ENCODE measurements around the gene RAB11FIP3. TPM values are rescaled to one million over a fixed set of nuclear protein-coding genes. Genes with fewer than 3 reads are reported as not detected.

The RAB11FIP3 gene
- total RNA-seq, 1 experiment from 2014 or later: 37.1 TPM

DNA sequence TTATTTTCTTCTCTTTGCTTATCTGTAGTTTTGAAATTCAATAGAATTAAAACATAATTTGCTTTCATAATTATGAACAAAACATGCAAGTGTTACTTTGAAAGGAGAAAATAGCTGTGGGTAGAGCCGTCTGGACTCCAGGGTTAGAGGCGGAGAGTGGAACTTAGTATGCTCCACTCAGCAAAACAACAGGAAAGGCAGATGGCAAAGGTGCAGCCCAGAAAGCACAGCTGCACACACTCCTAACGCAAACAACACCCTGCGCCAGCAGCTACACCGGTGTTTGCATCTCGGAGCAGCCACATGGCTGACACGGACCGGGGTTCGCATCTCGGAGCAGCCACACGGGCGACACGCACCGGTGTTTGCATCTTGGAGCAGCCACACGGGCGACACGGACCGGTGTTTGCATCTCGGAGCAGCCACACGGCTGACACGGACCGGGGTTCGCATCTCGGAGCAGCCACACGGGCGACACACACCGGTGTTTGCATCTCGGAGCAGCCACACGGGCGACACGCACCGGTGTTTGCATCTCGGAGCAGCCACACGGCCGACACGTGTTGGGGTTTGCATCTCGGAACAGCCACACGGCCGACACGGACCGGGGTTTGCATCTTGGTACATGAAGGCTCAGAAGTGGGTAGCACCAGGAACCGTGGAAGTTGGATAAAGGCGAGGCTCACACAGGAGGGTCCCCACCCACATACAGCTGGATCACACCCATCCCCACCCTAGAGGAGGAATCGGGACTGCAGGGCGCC is 89.9 kb downstream of the RAB11FIP3 start:
- Histone ChIP-seq H4K91ac (ENCODE audit: insufficient read length, low read depth, low read length) (no peak overlapping the region), H4K5ac (ENCODE audit: insufficient read length, low read depth, low read length) (no peak overlapping the region), H2AK5ac (ENCODE audit: insufficient read length, low read length) (no peak overlapping the region), H2AFZ (ENCODE audit: low read length) (no peak overlapping the region), H2BK120ac (ENCODE audit: low read depth, low read length, poor library complexity, severe bottlenecking) (no peak overlapping the region), H4K20me1 (ENCODE audit: control insufficient read depth, insufficient read depth, insufficient read length) (no peaks in the 10 kb centered on the region), H3K79me1 (ENCODE audit: insufficient read depth, low read depth, low read length, poor library complexity, severe bottlenecking) (no peaks in the 10 kb centered on the region), H3K56ac (ENCODE audit: insufficient read length, low read depth, low read length) (no peak overlapping the region), H3K14ac (ENCODE audit: insufficient read depth, low read length) (no peak overlapping the region), H3K4me1 (ENCODE audit: insufficient read depth, low read length) (no peaks in the 10 kb centered on the region), H3T11ph (ENCODE audit: low read length) (no peak overlapping the region), H3K23me2 (ENCODE audit: insufficient read length, low read depth, low read length, poor library complexity, severe bottlenecking) (no peaks in the 10 kb centered on the region), H3K23ac (ENCODE audit: insufficient read length, low read depth, low read length) (no peak overlapping the region), H2BK20ac (ENCODE audit: low read depth, low read length, poor library complexity, severe bottlenecking) (no peak overlapping the region), H3K4me2 (ENCODE audit: insufficient read depth, insufficient read length, low read length) (no peak overlapping the region), H2BK5ac (ENCODE audit: insufficient read length, low read length) (no peak overlapping the region), H2BK12ac (ENCODE audit: insufficient read length, low read depth, low read length) (no peak overlapping the region), H3K9ac (ENCODE audit: extremely low read depth, insufficient read length, low read length) (no peak overlapping the region), H3K79me2 (ENCODE audit: insufficient read depth, low read length) (no peaks in the 10 kb centered on the region), H3K27ac (ENCODE audit: insufficient read length, low read depth, low read length) (no peak overlapping the region), H2BK15ac (ENCODE audit: low read depth, low read length) (no peak overlapping the region; the same call in 1 of the 2 replicates), H4K8ac (replicated peaks; ENCODE audit: insufficient read length, low read depth, low read length) (no peak overlapping the region), H3K18ac (ENCODE audit: insufficient read length, low read depth, low read length) (no peak overlapping the region), H3K9me3 (ENCODE audit: control insufficient read depth, low read depth, low read length) (no peaks in the 10 kb centered on the region), H3K27me3 (ENCODE audit: insufficient read depth, low read length) (no peaks in the 10 kb centered on the region), H3K4ac (ENCODE audit: low read depth, low read length) (no peak overlapping the region)
- H3K9me3 Mint-ChIP-seq: no peaks in the 10 kb centered on the region
- no peak for DNase-seq
- no CpG with 5 or more reads among the region's 45 CpGs for WGBS (ENCODE audit: extremely low coverage, insufficient read length, low lambda C conversion rate)
- H3K27ac Mint-ChIP-seq: no peak overlapping the region
- TF ChIP-seq, protein P1, sequence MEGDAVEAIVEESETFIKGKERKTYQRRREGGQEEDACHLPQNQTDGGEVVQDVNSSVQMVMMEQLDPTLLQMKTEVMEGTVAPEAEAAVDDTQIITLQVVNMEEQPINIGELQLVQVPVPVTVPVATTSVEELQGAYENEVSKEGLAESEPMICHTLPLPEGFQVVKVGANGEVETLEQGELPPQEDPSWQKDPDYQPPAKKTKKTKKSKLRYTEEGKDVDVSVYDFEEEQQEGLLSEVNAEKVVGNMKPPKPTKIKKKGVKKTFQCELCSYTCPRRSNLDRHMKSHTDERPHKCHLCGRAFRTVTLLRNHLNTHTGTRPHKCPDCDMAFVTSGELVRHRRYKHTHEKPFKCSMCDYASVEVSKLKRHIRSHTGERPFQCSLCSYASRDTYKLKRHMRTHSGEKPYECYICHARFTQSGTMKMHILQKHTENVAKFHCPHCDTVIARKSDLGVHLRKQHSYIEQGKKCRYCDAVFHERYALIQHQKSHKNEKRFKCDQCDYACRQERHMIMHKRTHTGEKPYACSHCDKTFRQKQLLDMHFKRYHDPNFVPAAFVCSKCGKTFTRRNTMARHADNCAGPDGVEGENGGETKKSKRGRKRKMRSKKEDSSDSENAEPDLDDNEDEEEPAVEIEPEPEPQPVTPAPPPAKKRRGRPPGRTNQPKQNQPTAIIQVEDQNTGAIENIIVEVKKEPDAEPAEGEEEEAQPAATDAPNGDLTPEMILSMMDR (conservative IDR thresholded peaks at IDR 0.05): no peak
- no peaks in the 10 kb centered on the region for H3K27me3 Mint-ChIP-seq (ENCODE audit: low read depth)
- H3K4me3 Mint-ChIP-seq: no peak overlapping the region
- H3K36me3 Mint-ChIP-seq (ENCODE audit: insufficient read depth in 1 of 3, low read depth in 3 of 3): peaks cover 7 to 24% (median 23%) of the 10 kb centered on the region in 3 experiments; a peak in 6 of 7 replicates
- no peaks in the 10 kb centered on the region for H3K4me1 Mint-ChIP-seq
